Measurements from ENCODE around the gene MARK3. TPM values are rescaled to one million over a fixed set of nuclear protein-coding genes. Genes with fewer than 3 reads are reported as not detected.

Gene MARK3
- total RNA-seq, 1 donor from 2014 or later = 59.5 TPM

DNA sequence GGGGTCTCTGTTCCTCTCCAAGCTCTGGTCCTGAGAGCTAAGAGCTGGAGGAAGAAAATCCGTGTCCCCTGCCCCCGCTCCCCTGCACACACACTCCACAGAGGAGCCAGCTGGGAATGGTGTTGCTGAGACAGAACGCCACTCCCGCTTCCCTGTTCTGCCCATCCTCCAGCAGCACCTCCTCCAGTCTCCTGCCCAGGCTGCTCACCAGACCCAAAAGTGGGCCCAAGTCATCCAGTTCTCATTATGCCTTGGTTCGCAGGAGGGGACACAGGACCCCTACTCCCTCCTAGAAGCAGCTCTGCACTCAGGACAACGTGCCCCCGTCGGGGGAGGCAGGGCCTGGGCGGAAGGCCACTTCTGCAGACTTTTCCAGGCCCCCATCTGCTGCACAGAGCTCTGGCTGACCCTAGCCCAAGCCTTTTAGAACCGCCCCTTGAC, 143.0 kb downstream of the MARK3 start:
- Histone ChIP-seq H3K27me3 (ENCODE audit: control insufficient read depth in 3 of 3, insufficient read depth in 3 of 3, low read length in 3 of 3) (peaks cover 0 to 4% (median 0%) of the 10 kb centered on the region in 3 donors), H3K36me3 (ENCODE audit: control insufficient read depth in 3 of 3, insufficient read depth in 3 of 3, low read length in 3 of 3) (peaks cover 5 to 22% (median 16%) of the 10 kb centered on the region in 3 donors), H3K4me3 (ENCODE audit: low read length in 3 of 3) (peak overlapping the region; percentile 75 to 93 (median 83)), H3K27ac (ENCODE audit: low read depth, low read length) (peak overlapping the region; percentile 92), H3K9me3 (ENCODE audit: control insufficient read depth in 3 of 3, low read length in 3 of 3) (no peaks in the 10 kb centered on the region), H3K9ac (ENCODE audit: low read depth in 1 of 3, low read length in 3 of 3) (peak overlapping the region; percentile 83 to 89 (median 86)), H3K4me1 (ENCODE audit: control insufficient read depth in 3 of 3, insufficient read depth in 3 of 3, low read length in 3 of 3) (peaks cover 35 to 41% (median 38%) of the 10 kb centered on the region in 3 donors)

GRCh38 chr14:103528587-103529382, 143.6 kb downstream of the MARK3 start, which contains the start of gene TRMT61A:
TRMT61A (plus strand) TSS chr14:103529196; CDS start chr14:103529979, 783 bp downstream.
- no peaks in the 10 kb centered on the region for H3K9me3 ChIP-seq (ENCODE audit: control insufficient read depth in 3 of 3, low read length in 3 of 3)
- H3K27me3 ChIP-seq (ENCODE audit: control insufficient read depth in 3 of 3, insufficient read depth in 3 of 3, low read length in 3 of 3) = peaks cover 0 to 1% (median 0%) of the 10 kb centered on the region in 3 donors
- H3K27ac ChIP-seq (ENCODE audit: low read depth, low read length) = peak within 1 kb of the TSS; percentile 92
- H3K9ac ChIP-seq (ENCODE audit: low read depth in 1 of 3, low read length in 3 of 3) = peak within 1 kb of the TSS; percentile 83 to 90 (median 86)
- H3K4me1 ChIP-seq (ENCODE audit: control insufficient read depth in 3 of 3, insufficient read depth in 3 of 3, low read length in 3 of 3) = peaks cover 35 to 39% (median 37%) of the 10 kb centered on the region in 3 donors
- H3K36me3 ChIP-seq (ENCODE audit: control insufficient read depth in 3 of 3, insufficient read depth in 3 of 3, low read length in 3 of 3) = peaks cover 5 to 22% (median 16%) of the 10 kb centered on the region in 3 donors
- peak within 1 kb of the TSS; percentile 83 to 93 (median 89) for H3K4me3 ChIP-seq (ENCODE audit: low read length in 3 of 3)

DNA sequence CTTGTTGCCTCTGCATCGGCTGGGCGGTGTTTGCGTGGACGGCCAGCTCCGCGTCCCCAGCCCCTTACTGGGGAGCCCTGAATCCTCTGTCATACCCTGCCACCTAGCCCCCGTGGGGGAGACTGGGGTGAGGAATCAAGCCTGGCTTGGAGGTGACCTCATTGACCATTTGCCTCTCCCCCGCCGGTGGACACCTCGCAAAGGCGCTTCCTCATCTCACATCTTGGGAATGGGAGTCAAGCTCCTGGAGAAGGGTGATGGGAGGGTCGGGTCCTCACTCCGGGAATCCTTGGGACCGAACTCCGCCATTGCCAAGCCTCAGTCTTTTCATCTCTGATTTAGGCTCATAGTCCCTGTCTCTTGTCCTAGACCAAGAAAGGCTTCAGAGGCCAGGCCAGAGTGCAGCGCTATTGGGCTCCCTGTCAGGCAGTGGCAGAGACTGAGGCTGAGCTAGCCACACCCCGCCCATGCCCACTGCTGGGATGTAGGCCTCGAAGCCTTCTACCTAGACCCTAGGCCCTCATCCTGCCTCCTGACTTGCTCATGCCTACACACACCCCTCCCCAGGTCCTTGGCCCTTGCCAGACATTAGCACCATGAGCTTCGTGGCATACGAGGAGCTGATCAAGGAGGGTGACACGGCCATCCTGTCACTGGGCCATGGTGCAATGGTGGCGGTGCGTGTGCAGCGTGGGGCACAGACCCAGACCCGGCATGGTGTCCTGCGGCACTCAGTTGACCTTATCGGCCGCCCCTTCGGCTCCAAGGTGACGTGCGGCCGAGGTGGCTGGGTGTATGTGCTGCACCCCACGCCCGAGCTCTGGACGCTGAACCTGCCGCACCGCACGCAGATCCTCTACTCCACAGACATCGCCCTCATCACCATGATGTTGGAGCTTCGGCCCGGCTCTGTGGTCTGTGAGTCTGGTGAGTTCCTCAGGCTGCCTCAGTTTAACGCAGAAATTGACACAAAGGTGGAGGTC, 144.5 kb downstream of the MARK3 start:
- Histone ChIP-seq H3K27ac (ENCODE audit: low read depth, low read length) (peak overlapping the region; percentile 62), H3K4me1 (ENCODE audit: control insufficient read depth in 3 of 3, insufficient read depth in 3 of 3, low read length in 3 of 3) (peaks cover 35 to 39% (median 35%) of the 10 kb centered on the region in 3 donors)

DNA sequence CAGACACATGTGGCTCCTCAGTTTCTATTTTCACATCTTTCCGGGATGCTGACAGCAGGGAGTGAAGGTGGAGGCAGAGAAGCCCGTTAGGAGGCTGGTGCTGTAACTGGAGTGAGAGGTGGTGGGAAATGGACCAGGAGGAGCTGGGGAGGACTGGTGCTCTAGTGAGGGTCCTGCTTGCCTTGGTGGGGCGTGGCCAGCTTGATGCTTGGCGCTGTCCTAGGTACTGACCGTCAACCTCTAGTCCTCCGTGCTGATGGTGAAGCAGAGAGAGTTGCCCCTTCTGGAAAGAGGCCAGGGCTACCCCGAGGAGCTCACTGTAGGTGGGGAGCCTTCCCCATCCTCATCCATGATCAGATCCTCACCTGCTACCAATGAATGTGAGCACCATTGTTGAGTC, 145.2 kb downstream of the MARK3 start:
- H3K27me3 ChIP-seq (ENCODE audit: control insufficient read depth in 3 of 3, insufficient read depth in 3 of 3, low read length in 3 of 3) = no peaks in the 10 kb centered on the region
- peak overlapping the region in 1 of 3 donors; percentile 90 for H3K9ac ChIP-seq (ENCODE audit: low read depth in 1 of 3, low read length in 3 of 3)
- H3K4me3 ChIP-seq (ENCODE audit: low read length in 3 of 3) = peak overlapping the region in 2 of 3 donors; percentile 83 to 93
- no peak overlapping the region for H3K27ac ChIP-seq (ENCODE audit: low read depth, low read length)
- peaks cover 34 to 39% (median 35%) of the 10 kb centered on the region in 3 donors for H3K4me1 ChIP-seq (ENCODE audit: control insufficient read depth in 3 of 3, insufficient read depth in 3 of 3, low read length in 3 of 3)
- H3K36me3 ChIP-seq (ENCODE audit: control insufficient read depth in 3 of 3, insufficient read depth in 3 of 3, low read length in 3 of 3) = peaks cover 5 to 24% (median 18%) of the 10 kb centered on the region in 3 donors
- H3K9me3 ChIP-seq (ENCODE audit: control insufficient read depth in 3 of 3, low read length in 3 of 3) = no peaks in the 10 kb centered on the region

More for the DNA sequence above, 144.5 kb downstream of the MARK3 start:
- peak overlapping the region; percentile 78 to 90 (median 79) for H3K9ac ChIP-seq (ENCODE audit: low read depth in 1 of 3, low read length in 3 of 3)
- H3K27me3 ChIP-seq (ENCODE audit: control insufficient read depth in 3 of 3, insufficient read depth in 3 of 3, low read length in 3 of 3) = no peaks in the 10 kb centered on the region
- H3K9me3 ChIP-seq (ENCODE audit: control insufficient read depth in 3 of 3, low read length in 3 of 3) = no peaks in the 10 kb centered on the region
- H3K4me3 ChIP-seq (ENCODE audit: low read length in 3 of 3) = peak overlapping the region; percentile 83 to 93 (median 89)
- H3K36me3 ChIP-seq (ENCODE audit: control insufficient read depth in 3 of 3, insufficient read depth in 3 of 3, low read length in 3 of 3) = peaks cover 5 to 22% (median 16%) of the 10 kb centered on the region in 3 donors

DNA sequence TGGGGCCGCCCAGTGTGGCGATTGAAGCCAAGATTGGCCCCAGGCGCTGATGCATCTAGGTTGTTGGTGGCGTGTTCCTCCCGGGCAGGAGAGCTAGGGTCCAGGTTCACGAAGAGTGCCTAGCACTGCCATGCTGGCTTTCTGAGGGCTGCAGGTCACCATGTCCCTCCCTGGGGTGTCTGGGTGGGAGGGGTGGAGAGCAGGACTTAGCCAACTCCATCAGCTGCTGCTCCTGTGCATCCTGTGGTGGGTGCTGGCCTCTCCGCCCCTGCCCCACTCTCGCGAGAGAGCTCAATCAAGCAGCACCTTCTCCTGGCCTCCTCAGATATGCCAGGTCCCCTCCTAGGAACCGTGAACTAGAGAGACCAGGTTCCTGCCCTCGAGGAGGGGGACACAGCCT, 145.6 kb downstream of the MARK3 start:
- no peak overlapping the region for H3K27ac ChIP-seq (ENCODE audit: low read depth, low read length)
- H3K27me3 ChIP-seq (ENCODE audit: control insufficient read depth in 3 of 3, insufficient read depth in 3 of 3, low read length in 3 of 3) = no peaks in the 10 kb centered on the region
- peaks cover 34 to 39% (median 35%) of the 10 kb centered on the region in 3 donors for H3K4me1 ChIP-seq (ENCODE audit: control insufficient read depth in 3 of 3, insufficient read depth in 3 of 3, low read length in 3 of 3)
- H3K36me3 ChIP-seq (ENCODE audit: control insufficient read depth in 3 of 3, insufficient read depth in 3 of 3, low read length in 3 of 3) = peaks cover 5 to 27% (median 18%) of the 10 kb centered on the region in 3 donors
- H3K9ac ChIP-seq (ENCODE audit: low read depth in 1 of 3, low read length in 3 of 3) = no peak overlapping the region
- H3K4me3 ChIP-seq (ENCODE audit: low read length in 3 of 3) = no peak overlapping the region
- H3K9me3 ChIP-seq (ENCODE audit: control insufficient read depth in 3 of 3, low read length in 3 of 3) = no peaks in the 10 kb centered on the region

- no peaks in the 10 kb centered on the region for H3K27me3 ChIP-seq (ENCODE audit: control insufficient read depth in 3 of 3, insufficient read depth in 3 of 3, low read length in 3 of 3)
- no peak overlapping the region for H3K9ac ChIP-seq (ENCODE audit: low read depth in 1 of 3, low read length in 3 of 3)
- peaks cover 5 to 27% (median 18%) of the 10 kb centered on the region in 3 donors for H3K36me3 ChIP-seq (ENCODE audit: control insufficient read depth in 3 of 3, insufficient read depth in 3 of 3, low read length in 3 of 3)
- peaks cover 34 to 39% (median 35%) of the 10 kb centered on the region in 3 donors for H3K4me1 ChIP-seq (ENCODE audit: control insufficient read depth in 3 of 3, insufficient read depth in 3 of 3, low read length in 3 of 3)
- no peak overlapping the region for H3K4me3 ChIP-seq (ENCODE audit: low read length in 3 of 3)
- no peaks in the 10 kb centered on the region for H3K9me3 ChIP-seq (ENCODE audit: control insufficient read depth in 3 of 3, low read length in 3 of 3)
- no peak overlapping the region for H3K27ac ChIP-seq (ENCODE audit: low read depth, low read length)
These were observed 146.4 kb downstream of the MARK3 start for GRCh38 chr14:103531421-103532215.

DNA sequence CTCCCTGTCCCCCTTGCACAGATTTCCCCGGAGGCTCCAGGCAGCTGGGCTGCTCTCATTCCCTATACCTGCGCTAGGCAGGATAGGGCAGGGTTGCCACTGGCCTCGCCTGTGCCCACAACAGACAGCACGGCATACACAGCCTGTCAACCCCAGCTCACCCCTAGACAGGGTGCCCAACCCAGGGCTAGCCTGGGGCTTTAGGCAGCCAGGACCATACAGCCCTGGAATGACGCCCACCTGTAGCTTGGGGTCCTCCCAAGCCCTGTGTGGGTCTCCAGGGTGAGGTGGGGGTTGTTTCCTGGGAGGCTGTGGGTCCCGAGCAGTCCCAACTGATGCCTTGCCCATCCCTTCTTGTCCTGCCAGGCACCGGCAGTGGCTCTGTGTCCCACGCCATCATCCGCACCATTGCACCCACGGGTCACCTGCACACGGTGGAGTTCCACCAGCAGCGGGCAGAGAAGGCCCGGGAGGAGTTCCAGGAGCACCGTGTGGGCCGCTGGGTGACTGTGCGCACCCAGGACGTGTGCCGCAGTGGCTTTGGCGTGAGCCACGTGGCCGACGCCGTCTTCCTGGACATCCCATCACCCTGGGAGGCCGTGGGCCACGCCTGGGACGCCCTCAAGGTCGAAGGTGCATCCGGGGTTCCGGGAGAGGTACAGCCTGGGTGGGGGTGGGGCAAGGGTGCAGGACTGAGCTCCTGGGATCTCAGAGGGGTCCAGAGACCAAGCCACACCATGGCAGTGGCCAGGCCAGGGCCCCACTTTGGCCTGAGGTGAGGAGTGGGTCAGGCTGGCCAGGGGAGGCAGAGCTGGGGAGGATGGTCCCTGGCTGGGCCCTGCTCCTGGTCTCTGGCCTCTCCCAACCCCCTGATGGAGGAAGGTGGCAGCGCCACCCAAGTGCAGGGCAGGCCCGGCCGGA, 147.3 kb downstream of the MARK3 start:
- Histone ChIP-seq H3K36me3 (ENCODE audit: control insufficient read depth in 3 of 3, insufficient read depth in 3 of 3, low read length in 3 of 3) (peaks cover 5 to 27% (median 18%) of the 10 kb centered on the region in 3 donors), H3K27ac (ENCODE audit: low read depth, low read length) (no peak overlapping the region), H3K27me3 (ENCODE audit: control insufficient read depth in 3 of 3, insufficient read depth in 3 of 3, low read length in 3 of 3) (no peaks in the 10 kb centered on the region)

DNA sequence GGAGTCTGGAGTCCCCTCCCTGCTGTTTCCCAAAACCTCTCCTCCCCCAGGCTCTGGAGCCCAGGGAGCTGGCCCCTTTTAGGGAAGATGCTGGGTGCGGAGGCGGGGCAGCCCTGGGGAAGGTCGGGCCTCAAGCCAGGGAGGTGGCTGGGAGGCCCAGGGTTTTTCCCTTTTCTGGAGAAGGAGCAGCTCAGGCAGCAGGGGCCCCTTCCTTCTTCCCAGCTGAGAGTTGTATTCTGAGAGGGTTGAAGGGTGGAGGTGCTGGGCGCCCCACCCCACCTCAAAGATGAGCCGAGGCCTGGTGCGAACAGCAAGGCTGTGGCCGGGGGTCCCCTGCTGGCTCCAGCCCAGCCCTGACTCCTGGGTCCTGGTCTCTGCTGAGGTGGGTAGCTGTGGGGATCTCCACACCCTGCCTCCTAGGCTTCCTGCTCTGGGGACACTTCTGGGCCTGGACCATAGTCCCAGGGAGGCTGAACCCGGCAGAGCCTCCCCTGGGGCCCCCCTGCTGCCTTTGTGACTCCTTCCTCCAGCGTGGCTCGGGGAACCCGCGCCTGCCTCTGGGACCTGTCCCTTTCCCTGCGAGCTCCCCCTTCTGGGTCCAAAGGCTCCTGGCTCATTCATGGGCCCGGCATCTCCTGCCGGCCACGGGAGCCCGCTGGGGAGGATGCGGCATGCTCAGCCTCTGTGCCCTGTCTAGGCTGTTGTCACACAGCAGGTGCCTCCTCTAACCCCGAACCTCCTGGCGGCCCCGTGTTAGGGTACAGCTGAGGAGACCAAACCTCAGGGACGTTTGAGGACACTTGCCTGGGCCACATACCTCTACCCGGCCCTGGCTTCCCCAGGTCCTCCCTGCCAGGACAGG, 148.2 kb downstream of the MARK3 start:
- H3K36me3 ChIP-seq (ENCODE audit: control insufficient read depth in 3 of 3, insufficient read depth in 3 of 3, low read length in 3 of 3) = peaks cover 5 to 27% (median 18%) of the 10 kb centered on the region in 3 donors
- H3K4me3 ChIP-seq (ENCODE audit: low read length in 3 of 3) = no peak overlapping the region
- H3K27me3 ChIP-seq (ENCODE audit: control insufficient read depth in 3 of 3, insufficient read depth in 3 of 3, low read length in 3 of 3) = no peaks in the 10 kb centered on the region
- H3K9ac ChIP-seq (ENCODE audit: low read depth in 1 of 3, low read length in 3 of 3) = no peak overlapping the region
- H3K9me3 ChIP-seq (ENCODE audit: control insufficient read depth in 3 of 3, low read length in 3 of 3) = no peaks in the 10 kb centered on the region
- peaks cover 26 to 37% (median 28%) of the 10 kb centered on the region in 3 donors for H3K4me1 ChIP-seq (ENCODE audit: control insufficient read depth in 3 of 3, insufficient read depth in 3 of 3, low read length in 3 of 3)
- H3K27ac ChIP-seq (ENCODE audit: low read depth, low read length) = no peak overlapping the region

More for the DNA sequence above, 147.3 kb downstream of the MARK3 start:
- H3K9ac ChIP-seq (ENCODE audit: low read depth in 1 of 3, low read length in 3 of 3) = no peak overlapping the region
- H3K4me1 ChIP-seq (ENCODE audit: control insufficient read depth in 3 of 3, insufficient read depth in 3 of 3, low read length in 3 of 3) = peaks cover 29 to 39% (median 31%) of the 10 kb centered on the region in 3 donors
- no peak overlapping the region for H3K4me3 ChIP-seq (ENCODE audit: low read length in 3 of 3)
- H3K9me3 ChIP-seq (ENCODE audit: control insufficient read depth in 3 of 3, low read length in 3 of 3) = no peaks in the 10 kb centered on the region

Measured in skeletal muscle tissue (tissue), 4 donors.